ENCODE data around the gene ANTXR2. TPM values are rescaled to one million over a fixed set of nuclear protein-coding genes. Genes with fewer than 3 reads are reported as not detected.

The ANTXR2 gene
- total and polyA plus RNA-seq, 9 of the 15 experiments (the other 6 are each of a cell fraction or from before 2014, with no cell fraction given), result 10.1 to 83.8 (median 60.3) TPM

DNA sequence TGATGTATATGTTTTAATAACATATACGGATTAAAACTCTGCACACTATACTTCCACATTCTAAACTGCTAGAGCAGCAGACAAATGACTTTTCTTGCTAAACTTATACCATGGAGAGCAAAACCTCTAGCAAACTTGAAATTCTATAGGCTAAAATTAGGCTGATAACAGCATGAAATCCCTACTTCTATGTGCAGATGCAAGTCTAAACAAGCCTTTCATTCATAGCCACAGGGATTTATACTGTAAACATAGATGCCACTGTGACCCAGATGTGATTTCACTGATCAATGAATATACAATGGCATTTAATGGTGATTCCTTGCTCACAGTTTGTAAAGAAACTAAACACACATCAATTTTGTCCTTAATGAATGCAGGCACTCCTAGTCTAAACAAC is 151.0 kb downstream of the ANTXR2 start:
- FAIRE-seq, result no peak
- H3K36me3 ChIP-seq (ENCODE audit: control insufficient read depth, insufficient read depth, low read length), result 0 out of 3 replicates have a peak, but pooled peaks cover 2% of the 10 kb centered on the region
- ChIA-PET CTCF (ENCODE audit: low intra/inter-chr PET ratio) (no interaction called here), POLR2A (interaction anchor here (0.9 kb wide), 1 partner anchor 139 kb away, joined by 3 read pairs; no protein-coding TSS in a partner anchor)
- no peaks in the 10 kb centered on the region; the same call in 1 of the 2 replicates for H3K9me3 ChIP-seq (replicated peaks; ENCODE audit: control insufficient read depth, insufficient read depth, low read depth, low read length)
- no peak overlapping the region for H3K9ac ChIP-seq (ENCODE audit: insufficient read depth in 1 of 2, low read depth in 2 of 2, low read length in 2 of 2)
- ATAC-seq, result no peak
- no peaks in the 10 kb centered on the region for H3K27me3 ChIP-seq (ENCODE audit: control insufficient read depth in 2 of 2, insufficient read depth in 2 of 2, low read length in 2 of 2)
- no TSS peak for BruUV-seq (replicated peaks)
- intact Hi-C loops (cut with micrococcal nuclease) (no loop called here), in situ Hi-C loops (cut with MboI) (no loop called here)
- TF ChIP-seq, protein P1, sequence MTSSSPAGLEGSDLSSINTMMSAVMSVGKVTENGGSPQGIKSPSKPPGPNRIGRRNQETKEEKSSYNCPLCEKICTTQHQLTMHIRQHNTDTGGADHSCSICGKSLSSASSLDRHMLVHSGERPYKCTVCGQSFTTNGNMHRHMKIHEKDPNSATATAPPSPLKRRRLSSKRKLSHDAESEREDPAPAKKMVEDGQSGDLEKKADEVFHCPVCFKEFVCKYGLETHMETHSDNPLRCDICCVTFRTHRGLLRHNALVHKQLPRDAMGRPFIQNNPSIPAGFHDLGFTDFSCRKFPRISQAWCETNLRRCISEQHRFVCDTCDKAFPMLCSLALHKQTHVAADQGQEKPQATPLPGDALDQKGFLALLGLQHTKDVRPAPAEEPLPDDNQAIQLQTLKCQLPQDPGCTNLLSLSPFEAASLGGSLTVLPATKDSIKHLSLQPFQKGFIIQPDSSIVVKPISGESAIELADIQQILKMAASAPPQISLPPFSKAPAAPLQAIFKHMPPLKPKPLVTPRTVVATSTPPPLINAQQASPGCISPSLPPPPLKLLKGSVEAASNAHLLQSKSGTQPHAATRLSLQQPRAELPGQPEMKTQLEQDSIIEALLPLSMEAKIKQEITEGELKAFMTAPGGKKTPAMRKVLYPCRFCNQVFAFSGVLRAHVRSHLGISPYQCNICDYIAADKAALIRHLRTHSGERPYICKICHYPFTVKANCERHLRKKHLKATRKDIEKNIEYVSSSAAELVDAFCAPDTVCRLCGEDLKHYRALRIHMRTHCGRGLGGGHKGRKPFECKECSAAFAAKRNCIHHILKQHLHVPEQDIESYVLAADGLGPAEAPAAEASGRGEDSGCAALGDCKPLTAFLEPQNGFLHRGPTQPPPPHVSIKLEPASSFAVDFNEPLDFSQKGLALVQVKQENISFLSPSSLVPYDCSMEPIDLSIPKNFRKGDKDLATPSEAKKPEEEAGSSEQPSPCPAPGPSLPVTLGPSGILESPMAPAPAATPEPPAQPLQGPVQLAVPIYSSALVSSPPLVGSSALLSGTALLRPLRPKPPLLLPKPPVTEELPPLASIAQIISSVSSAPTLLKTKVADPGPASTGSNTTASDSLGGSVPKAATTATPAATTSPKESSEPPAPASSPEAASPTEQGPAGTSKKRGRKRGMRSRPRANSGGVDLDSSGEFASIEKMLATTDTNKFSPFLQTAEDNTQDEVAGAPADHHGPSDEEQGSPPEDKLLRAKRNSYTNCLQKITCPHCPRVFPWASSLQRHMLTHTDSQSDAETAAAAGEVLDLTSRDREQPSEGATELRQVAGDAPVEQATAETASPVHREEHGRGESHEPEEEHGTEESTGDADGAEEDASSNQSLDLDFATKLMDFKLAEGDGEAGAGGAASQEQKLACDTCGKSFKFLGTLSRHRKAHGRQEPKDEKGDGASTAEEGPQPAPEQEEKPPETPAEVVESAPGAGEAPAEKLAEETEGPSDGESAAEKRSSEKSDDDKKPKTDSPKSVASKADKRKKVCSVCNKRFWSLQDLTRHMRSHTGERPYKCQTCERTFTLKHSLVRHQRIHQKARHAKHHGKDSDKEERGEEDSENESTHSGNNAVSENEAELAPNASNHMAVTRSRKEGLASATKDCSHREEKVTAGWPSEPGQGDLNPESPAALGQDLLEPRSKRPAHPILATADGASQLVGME (CRISPR knock-in tag; IDR thresholded peaks at IDR 0.05), result no peak
- TF ChIP-seq SRF (CRISPR knock-in tag; IDR thresholded peaks at IDR 0.05) (no peak), THRAP3 (IDR thresholded peaks at IDR 0.05; ENCODE audit: borderline replicate concordance) (no peak), ZNF311 (CRISPR knock-in tag; IDR thresholded peaks at IDR 0.05) (no peak), E2F1 (CRISPR knock-in tag; IDR thresholded peaks at IDR 0.05) (no peak), HNRNPH1 (optimal IDR thresholded peaks at IDR 0.05; ENCODE audit: low read depth, low read length) (no peak), ARID2 (IDR thresholded peaks at IDR 0.05) (no peak), STAT5A (IDR thresholded peaks at IDR 0.05; ENCODE audit: borderline replicate concordance, low read length) (no peak), ZNF436 (CRISPR knock-in tag; IDR thresholded peaks at IDR 0.05) (no peak), NFRKB (IDR thresholded peaks at IDR 0.05; ENCODE audit: low read depth) (no peak), KDM1A (IDR thresholded peaks at IDR 0.05) (no peak), NR1H2 (CRISPR knock-in tag; IDR thresholded peaks at IDR 0.05) (no peak), ZNF75A (CRISPR knock-in tag; IDR thresholded peaks at IDR 0.05) (no peak), TEAD4 (IDR thresholded peaks at IDR 0.05; ENCODE audit: low read length) (no peak), TEAD4 (CRISPR knock-in tag; IDR thresholded peaks at IDR 0.05; ENCODE audit: borderline replicate concordance) (no peak), TAF1 (IDR thresholded peaks at IDR 0.05; ENCODE audit: control insufficient read depth, extremely low read depth, insufficient read depth, low read length, severe bottlenecking) (no peak)
- H4K20me1 ChIP-seq (replicated peaks; ENCODE audit: control insufficient read depth, insufficient read depth, low read length), result no peaks in the 10 kb centered on the region
- no peak for DNase-seq (ENCODE audit: extremely low read depth in 1 of 4, low spot score in 3 of 4)
- H3K79me2 ChIP-seq (ENCODE audit: control insufficient read depth, insufficient read depth, low read length), result no peaks in the 10 kb centered on the region
- no peak overlapping the region for H3K27ac ChIP-seq (ENCODE audit: extremely low read depth, low read depth, low read length)
- H3K9me1 ChIP-seq (ENCODE audit: control insufficient read depth, insufficient read depth, low read length), result no peaks in the 10 kb centered on the region
- H3K4me3 ChIP-seq, result no peak overlapping the region
- no peak overlapping the region for H2AFZ ChIP-seq (ENCODE audit: low read depth, low read length)
- WGBS (ENCODE audit: insufficient coverage, low coverage, missing lambda C conversion rate), result 100% methylated on average over 1 of the region's 1 CpG
- no peak overlapping the region for H3K4me2 ChIP-seq (ENCODE audit: insufficient read depth, low read length)
- H3K4me1 ChIP-seq (replicated peaks in 1 of 2; ENCODE audit: control insufficient read depth in 2 of 2, insufficient read depth in 2 of 2, low read length in 2 of 2), result no peaks in the 10 kb centered on the region

Measured in K562 (cell line).